ENCODE results near the gene LPP.

GRCh38 chr3:188230962-188231361, 77.0 kb downstream of the LPP start:
- TF ChIP-seq GATA3 (IDR thresholded peaks at IDR 0.05; ENCODE audit: low read depth, low read length) (no peak), GATA2 (IDR thresholded peaks at IDR 0.05; ENCODE audit: low read depth, low read length) (no peak)

All from SH-SY5Y (cell line).